Nephron progenitor cell (in vitro differentiated cells): ENCODE measurements around the gene CBY2.
"Not testable (repeated sequence)": the region's sequence is repeated elsewhere in the genome, so short reads cannot be mapped to it uniquely, and the experiment has no call there.

Experiments
- DNase-seq: peaks from one replicate; pipeline ENCODE4 v3.0.0; 2021
- H3K27ac Mint-ChIP-seq: 2 replicates; pipeline ENCODE4 v1.8.0; 2021; ENCODE audit warnings: mild to moderate bottlenecking, moderate library complexity, mixed read lengths
- H3K27me3 Mint-ChIP-seq: 2 replicates; pipeline ENCODE4 v1.8.0; 2021; ENCODE audit warnings: mild to moderate bottlenecking, low read depth, mixed read lengths; ENCODE audit not compliant: poor library complexity
- H3K36me3 Mint-ChIP-seq: 2 replicates; pipeline ENCODE4 v1.8.0; 2021; ENCODE audit warnings: low read depth, mixed read lengths
- H3K4me1 Mint-ChIP-seq: 2 replicates; pipeline ENCODE4 v1.8.0; 2021; ENCODE audit warnings: mixed read lengths
- H3K4me3 Mint-ChIP-seq: 2 replicates; pipeline ENCODE4 v1.8.0; 2021; ENCODE audit warnings: mild to moderate bottlenecking, moderate library complexity, mixed read lengths
- H3K9me3 Mint-ChIP-seq: 2 replicates; pipeline ENCODE4 v1.8.0; 2021; ENCODE audit warnings: mild to moderate bottlenecking, moderate library complexity, mixed read lengths
- CTCF ChIP-seq: fragments of 200-600 bp; sonication (generic); IDR thresholded peaks from 2 replicates; pipeline ENCODE4 v1.5.0; 2021; ENCODE audit warnings: antibody characterized with exemption

Gene CBY2, protein sequence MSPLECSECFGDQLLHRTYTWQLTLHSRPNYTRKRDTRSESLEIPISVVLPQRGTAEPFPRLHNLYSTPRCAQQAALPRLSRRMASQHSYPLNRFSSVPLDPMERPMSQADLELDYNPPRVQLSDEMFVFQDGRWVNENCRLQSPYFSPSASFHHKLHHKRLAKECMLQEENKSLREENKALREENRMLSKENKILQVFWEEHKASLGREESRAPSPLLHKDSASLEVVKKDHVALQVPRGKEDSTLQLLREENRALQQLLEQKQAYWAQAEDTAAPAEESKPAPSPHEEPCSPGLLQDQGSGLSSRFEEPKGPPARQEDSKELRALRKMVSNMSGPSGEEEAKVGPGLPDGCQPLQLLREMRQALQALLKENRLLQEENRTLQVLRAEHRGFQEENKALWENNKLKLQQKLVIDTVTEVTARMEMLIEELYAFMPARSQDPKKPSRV

DNA sequence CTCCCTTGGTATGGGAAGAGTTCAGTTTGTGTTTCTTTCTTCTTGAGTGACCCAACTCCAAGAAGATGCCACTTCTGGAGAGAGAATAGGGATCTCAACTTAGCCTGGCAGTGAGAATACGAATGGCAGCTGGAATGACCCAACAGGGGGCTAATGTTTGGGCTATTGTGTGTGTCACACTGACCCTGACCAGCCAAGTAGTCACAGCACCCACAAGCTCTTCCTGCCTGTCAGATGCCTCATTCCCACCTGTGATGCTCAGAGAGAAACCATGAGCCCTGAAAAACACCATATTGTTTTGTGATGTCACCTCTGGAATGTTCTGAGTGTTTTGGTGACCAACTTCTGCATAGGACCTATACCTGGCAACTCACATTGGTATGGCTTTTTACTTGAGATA, at the start of gene CBY2:
Gene CBY2 (plus strand): TSS at position 233 of the 400 bp plus-strand sequence. CDS start 71 bp downstream, at position 304.
- Mint-ChIP-seq H3K27ac (no peak within 1 kb of the TSS), H3K4me3 (no peak within 1 kb of the TSS), H3K36me3 (no peaks in the 10 kb centered on the region), H3K27me3 (peaks cover 10% of the 10 kb centered on the region), H3K9me3 (no peaks in the 10 kb centered on the region), H3K4me1 (peaks cover 20% of the 10 kb centered on the region)
- no peak for DNase-seq
- no peak for TF ChIP-seq CTCF

DNA sequence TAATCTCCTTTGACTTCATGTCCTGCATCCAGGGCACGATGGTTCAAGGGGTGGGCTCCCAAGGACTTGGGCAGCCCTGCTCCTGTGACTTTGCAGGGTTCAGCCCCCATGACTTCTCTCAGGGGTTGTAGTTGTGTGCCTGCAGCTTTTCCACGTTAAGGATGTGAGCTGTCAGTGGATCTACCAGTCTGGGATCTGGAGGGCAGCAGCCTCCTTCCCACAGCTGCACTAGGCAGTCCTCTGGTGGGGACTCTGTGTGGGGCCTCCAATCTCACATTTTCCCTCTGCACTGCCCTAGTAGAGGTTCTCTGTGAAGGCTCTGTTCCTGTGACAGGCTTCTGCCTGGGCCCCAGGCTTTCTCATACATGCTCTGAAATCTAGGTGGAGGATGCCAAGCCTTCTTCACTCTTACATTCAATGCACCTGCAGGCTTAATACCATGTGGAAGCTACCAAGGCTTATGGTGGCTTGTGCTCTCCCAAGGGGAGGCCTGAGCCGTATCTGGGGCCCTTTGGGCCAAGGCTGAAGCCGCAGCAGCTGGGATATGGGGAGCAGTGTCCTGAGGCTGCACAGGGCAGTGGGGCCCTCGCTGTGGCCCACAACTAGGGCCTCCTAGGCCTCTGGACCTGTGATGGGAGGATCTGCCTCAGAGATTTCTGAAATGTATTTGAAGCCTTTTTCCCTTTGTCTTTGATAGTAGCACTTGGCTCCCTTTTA, 47.3 kb upstream of the CBY2 start:
- no peak for TF ChIP-seq CTCF
- no peak for DNase-seq
- Mint-ChIP-seq H3K27me3 (peaks cover 3% of the 10 kb centered on the region), H3K4me1 (no peaks in the 10 kb centered on the region), H3K36me3 (no peaks in the 10 kb centered on the region), H3K27ac (no peak overlapping the region), H3K9me3 (peaks cover 11% of the 10 kb centered on the region), H3K4me3 (no peak overlapping the region)

DNA sequence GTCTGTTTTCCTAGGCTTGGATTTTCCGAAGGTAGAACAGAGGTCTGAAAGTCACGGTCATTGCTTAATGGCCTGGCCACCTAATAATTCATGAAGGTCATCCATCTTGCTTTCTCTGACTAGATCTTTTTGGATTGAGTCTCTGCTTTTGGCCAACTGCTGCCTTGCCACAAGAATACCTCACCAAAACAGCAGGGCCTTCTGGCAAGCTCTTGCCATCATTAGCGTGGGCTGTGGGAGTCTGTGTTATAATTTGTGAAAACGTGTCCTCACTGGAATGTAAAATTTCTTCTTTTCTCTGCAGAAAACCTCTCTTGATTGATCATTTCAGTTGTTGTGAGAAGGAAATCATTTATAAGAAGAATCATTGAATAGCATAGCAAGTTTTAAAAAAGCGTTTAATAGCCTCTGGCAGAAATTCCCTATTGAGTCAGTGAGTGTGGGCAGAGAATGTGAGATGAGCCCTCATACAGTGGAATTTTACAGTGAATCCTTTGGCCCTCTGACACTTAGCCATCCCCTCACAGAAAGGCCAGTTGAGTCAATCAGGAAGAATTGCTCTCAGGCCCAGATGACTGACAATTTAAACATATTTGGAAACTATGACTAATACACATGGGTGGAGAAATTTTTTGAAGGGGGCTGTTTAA, 43.4 kb upstream of the CBY2 start:
- Mint-ChIP-seq H3K9me3 (peaks cover 7% of the 10 kb centered on the region), H3K4me1 (no peaks in the 10 kb centered on the region), H3K27ac (no peak overlapping the region), H3K4me3 (no peak overlapping the region), H3K36me3 (no peaks in the 10 kb centered on the region), H3K27me3 (peaks cover 6% of the 10 kb centered on the region)
- TF ChIP-seq CTCF = no peak
- no peak for DNase-seq

DNA sequence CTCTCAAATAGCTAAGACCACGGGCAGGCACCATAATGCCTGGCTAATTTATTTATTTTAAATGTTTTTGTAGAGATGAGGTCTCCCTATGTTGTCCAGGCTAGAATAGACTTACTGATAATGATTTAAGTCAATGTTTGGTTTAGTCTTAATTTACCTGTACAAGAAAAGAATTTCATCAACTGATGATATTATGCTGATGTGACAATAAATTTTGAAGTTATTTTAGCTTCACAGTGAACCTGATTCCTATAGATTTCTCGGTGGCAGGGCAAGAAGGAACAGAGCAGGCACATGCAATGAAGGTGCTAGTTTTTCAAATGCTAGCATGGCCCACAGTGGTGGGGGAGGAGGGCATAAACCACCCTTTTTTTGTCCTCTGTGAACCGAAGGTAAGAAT, 42.6 kb upstream of the CBY2 start:
- H3K9me3 Mint-ChIP-seq = peaks cover 7% of the 10 kb centered on the region
- no peaks in the 10 kb centered on the region for H3K4me1 Mint-ChIP-seq
- peaks cover 6% of the 10 kb centered on the region for H3K27me3 Mint-ChIP-seq
- H3K4me3 Mint-ChIP-seq = no peak overlapping the region
- TF ChIP-seq CTCF = no peak
- H3K27ac Mint-ChIP-seq = peak overlapping the region; percentile 38
- no peaks in the 10 kb centered on the region for H3K36me3 Mint-ChIP-seq
- no peak for DNase-seq

- H3K27me3 Mint-ChIP-seq, H3K36me3 Mint-ChIP-seq, H3K4me3 Mint-ChIP-seq, DNase-seq, H3K4me1 Mint-ChIP-seq, H3K27ac Mint-ChIP-seq: not testable (repeated sequence)
- peaks cover 11% of the 10 kb centered on the region for H3K9me3 Mint-ChIP-seq
Measured at GRCh38 chr13:45660458-45660857, 41.7 kb upstream of the CBY2 start.

- no peaks in the 10 kb centered on the region for H3K36me3 Mint-ChIP-seq
- no peak for DNase-seq
- no peak for TF ChIP-seq CTCF
- H3K27me3 Mint-ChIP-seq = peaks cover 6% of the 10 kb centered on the region
- H3K9me3 Mint-ChIP-seq = peaks cover 20% of the 10 kb centered on the region
- H3K4me1 Mint-ChIP-seq = no peaks in the 10 kb centered on the region
- no peak overlapping the region for H3K27ac Mint-ChIP-seq
- H3K4me3 Mint-ChIP-seq = no peak overlapping the region
Measured at GRCh38 chr13:45662162-45662561, 40.0 kb upstream of the CBY2 start.

- peaks cover 23% of the 10 kb centered on the region for H3K9me3 Mint-ChIP-seq
- not testable (repeated sequence) for H3K27ac Mint-ChIP-seq, DNase-seq, H3K27me3 Mint-ChIP-seq, H3K4me1 Mint-ChIP-seq, H3K4me3 Mint-ChIP-seq, H3K36me3 Mint-ChIP-seq
Measured at GRCh38 chr13:45662903-45663302, 39.2 kb upstream of the CBY2 start.

DNA sequence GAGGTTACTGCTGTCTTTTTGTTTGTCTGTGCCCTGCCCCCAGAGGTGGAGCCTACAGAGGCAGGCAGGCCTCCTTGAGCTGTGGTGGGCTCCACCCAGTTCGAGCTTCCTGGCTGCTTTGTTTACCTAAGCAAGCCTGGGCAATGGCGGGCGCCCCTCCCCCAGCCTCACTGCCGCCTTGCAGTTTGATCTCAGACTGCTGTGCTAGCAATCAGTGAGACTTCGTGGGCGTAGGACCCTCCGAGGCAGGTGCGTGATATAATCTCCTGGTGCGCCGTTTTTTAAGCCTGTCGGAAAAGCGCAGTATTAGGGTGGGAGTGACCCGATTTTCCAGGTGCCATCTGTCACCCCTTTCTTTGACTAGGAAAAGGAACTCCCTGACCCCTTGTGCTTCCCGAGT, 32.5 kb upstream of the CBY2 start:
- Mint-ChIP-seq H3K36me3 (peaks cover 16% of the 10 kb centered on the region), H3K9me3 (peaks cover 38% of the 10 kb centered on the region), H3K27ac (peak overlapping the region; percentile 62)
- not testable (repeated sequence) for H3K4me3 Mint-ChIP-seq, DNase-seq, H3K4me1 Mint-ChIP-seq, H3K27me3 Mint-ChIP-seq
